Measurements from ENCODE around the gene CRAMP1. TPM values are rescaled to one million over a fixed set of nuclear protein-coding genes. Genes with fewer than 3 reads are reported as not detected.

The CRAMP1 gene
- total RNA-seq, 4 donors from 2014 or later: 9.1 to 15.5 (median 12.5) TPM

DNA sequence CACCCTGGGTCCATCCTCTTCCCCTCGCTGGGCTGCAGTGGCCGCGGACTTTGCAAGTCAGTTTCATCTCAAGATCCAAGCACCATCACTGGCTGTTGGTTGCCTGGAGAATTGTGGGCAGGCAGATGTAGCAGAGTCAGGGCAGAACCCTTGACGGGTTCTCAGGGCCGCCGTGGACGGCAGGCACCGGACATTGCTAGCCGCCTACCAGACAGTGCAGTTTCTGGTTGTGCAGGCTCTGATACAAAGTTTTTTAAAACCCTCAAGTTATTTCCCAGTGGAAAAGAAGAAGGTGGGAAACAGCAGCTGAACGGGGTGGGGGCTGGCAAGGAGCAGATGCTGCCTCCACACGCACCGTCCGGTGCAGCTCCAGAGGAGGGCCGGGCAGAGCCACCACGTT, 97.2 kb downstream of the CRAMP1 start:
- intact Hi-C loops (cut with DNase I): loop anchor here (5.0 to 10.0 kb wide), 3 partner anchors 63 to 305 kb away; partner anchors contain the start of genes CRAMP1, EME2, IFT140 and MRPS34
- TF ChIP-seq POLR2AphosphoS5 (IDR thresholded peaks at IDR 0.05) (no peak), EP300 (IDR thresholded peaks at IDR 0.05) (no peak), POLR2A (IDR thresholded peaks at IDR 0.05; ENCODE audit: low read depth) (no peak)
- TF ChIP-seq, protein P1, sequence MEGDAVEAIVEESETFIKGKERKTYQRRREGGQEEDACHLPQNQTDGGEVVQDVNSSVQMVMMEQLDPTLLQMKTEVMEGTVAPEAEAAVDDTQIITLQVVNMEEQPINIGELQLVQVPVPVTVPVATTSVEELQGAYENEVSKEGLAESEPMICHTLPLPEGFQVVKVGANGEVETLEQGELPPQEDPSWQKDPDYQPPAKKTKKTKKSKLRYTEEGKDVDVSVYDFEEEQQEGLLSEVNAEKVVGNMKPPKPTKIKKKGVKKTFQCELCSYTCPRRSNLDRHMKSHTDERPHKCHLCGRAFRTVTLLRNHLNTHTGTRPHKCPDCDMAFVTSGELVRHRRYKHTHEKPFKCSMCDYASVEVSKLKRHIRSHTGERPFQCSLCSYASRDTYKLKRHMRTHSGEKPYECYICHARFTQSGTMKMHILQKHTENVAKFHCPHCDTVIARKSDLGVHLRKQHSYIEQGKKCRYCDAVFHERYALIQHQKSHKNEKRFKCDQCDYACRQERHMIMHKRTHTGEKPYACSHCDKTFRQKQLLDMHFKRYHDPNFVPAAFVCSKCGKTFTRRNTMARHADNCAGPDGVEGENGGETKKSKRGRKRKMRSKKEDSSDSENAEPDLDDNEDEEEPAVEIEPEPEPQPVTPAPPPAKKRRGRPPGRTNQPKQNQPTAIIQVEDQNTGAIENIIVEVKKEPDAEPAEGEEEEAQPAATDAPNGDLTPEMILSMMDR (IDR thresholded peaks at IDR 0.05): no peak
- H3K27ac ChIP-seq (replicated peaks in 1 of 4): peak overlapping the region in 1 of 4 donors; percentile 15
- DNase-seq (ENCODE audit: extremely low spot score): no peak
- H3K27me3 ChIP-seq: no peaks in the 10 kb centered on the region
- 85% methylated on average over 11 of the region's 15 CpGs for WGBS
- H3K4me1 ChIP-seq: peaks cover 33 to 85% (median 65%) of the 10 kb centered on the region in 4 donors
- no peak overlapping the region for H3K4me3 ChIP-seq
- H3K9me3 ChIP-seq: no peaks in the 10 kb centered on the region
- H3K36me3 ChIP-seq: peaks cover 0 to 12% (median 1%) of the 10 kb centered on the region in 4 donors

- peaks cover 36 to 79% (median 57%) of the 10 kb centered on the region in 4 donors for H3K4me1 ChIP-seq
- 90% methylated on average over 17 of the region's 17 CpGs for WGBS
- peaks cover 0 to 12% (median 1%) of the 10 kb centered on the region in 4 donors for H3K36me3 ChIP-seq
- no peak overlapping the region for H3K27ac ChIP-seq (replicated peaks in 1 of 4)
- intact Hi-C loops (cut with DNase I): no loop called here
- H3K9me3 ChIP-seq: no peaks in the 10 kb centered on the region
- no peak overlapping the region for H3K4me3 ChIP-seq
- TF ChIP-seq POLR2A (IDR thresholded peaks at IDR 0.05; ENCODE audit: low read depth): no peak
- no peak for TF ChIP-seq EP300 (IDR thresholded peaks at IDR 0.05)
- TF ChIP-seq POLR2AphosphoS5 (IDR thresholded peaks at IDR 0.05): no peak
- TF ChIP-seq, protein P1 (IDR thresholded peaks at IDR 0.05): no peak
- DNase-seq (ENCODE audit: extremely low spot score): no peak
- H3K27me3 ChIP-seq: no peaks in the 10 kb centered on the region
Measured at GRCh38 chr16:1710811-1711507, 98.8 kb downstream of the CRAMP1 start.

DNA sequence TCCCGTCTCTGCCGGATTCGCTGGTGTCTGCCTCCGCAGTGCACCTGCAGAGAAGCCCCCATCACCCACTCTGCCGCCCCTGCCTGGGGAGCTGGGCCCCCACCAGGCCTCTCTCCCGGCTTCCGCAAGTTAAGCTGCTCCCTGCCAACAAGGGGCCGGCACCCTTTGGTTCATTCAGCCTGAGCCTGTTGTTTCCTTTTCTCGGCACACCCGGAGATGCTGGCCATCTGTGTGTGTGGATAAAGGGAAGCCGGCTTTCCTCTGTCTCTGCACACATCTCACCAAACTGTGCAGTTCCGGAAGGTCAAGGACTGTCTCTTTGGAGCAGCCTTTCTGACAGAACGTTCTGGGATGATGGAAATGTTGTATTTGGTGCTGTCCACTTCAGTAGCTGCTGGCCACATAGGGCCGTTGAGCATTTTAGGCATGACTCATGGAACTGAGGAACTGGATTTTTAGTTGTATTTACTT, 100.7 kb downstream of the CRAMP1 start:
- Histone ChIP-seq H3K4me1 (peaks cover 29 to 66% (median 45%) of the 10 kb centered on the region in 4 donors), H3K36me3 (peaks cover 0 to 12% (median 1%) of the 10 kb centered on the region in 4 donors), H3K27me3 (no peaks in the 10 kb centered on the region), H3K4me3 (no peak overlapping the region), H3K9me3 (no peaks in the 10 kb centered on the region), H3K27ac (replicated peaks in 1 of 4) (peak overlapping the region in 1 of 4 donors; percentile 7)
- no peak for TF ChIP-seq POLR2AphosphoS5 (IDR thresholded peaks at IDR 0.05)
- DNase-seq (ENCODE audit: extremely low spot score): no peak
- WGBS: 77% methylated on average over 10 of the region's 14 CpGs
- intact Hi-C loops (cut with DNase I): no loop called here

- intact Hi-C loops (cut with DNase I): no loop called here
- no peak for TF ChIP-seq EP300 (IDR thresholded peaks at IDR 0.05)
- TF ChIP-seq, protein P1 (IDR thresholded peaks at IDR 0.05): no peak
- H3K9me3 ChIP-seq: no peaks in the 10 kb centered on the region
- WGBS: 73% methylated on average over 7 of the region's 7 CpGs
- peaks cover 0 to 11% (median 1%) of the 10 kb centered on the region in 4 donors for H3K36me3 ChIP-seq
- H3K4me1 ChIP-seq: peaks cover 24 to 66% (median 40%) of the 10 kb centered on the region in 4 donors
- no peak overlapping the region for H3K4me3 ChIP-seq
- H3K27ac ChIP-seq (replicated peaks in 1 of 4): peak overlapping the region in 2 of 4 donors; percentile 2 to 7
- H3K27me3 ChIP-seq: no peaks in the 10 kb centered on the region
- no peak for DNase-seq (ENCODE audit: extremely low spot score)
Measured at GRCh38 chr16:1713331-1713730, 101.2 kb downstream of the CRAMP1 start.

DNA sequence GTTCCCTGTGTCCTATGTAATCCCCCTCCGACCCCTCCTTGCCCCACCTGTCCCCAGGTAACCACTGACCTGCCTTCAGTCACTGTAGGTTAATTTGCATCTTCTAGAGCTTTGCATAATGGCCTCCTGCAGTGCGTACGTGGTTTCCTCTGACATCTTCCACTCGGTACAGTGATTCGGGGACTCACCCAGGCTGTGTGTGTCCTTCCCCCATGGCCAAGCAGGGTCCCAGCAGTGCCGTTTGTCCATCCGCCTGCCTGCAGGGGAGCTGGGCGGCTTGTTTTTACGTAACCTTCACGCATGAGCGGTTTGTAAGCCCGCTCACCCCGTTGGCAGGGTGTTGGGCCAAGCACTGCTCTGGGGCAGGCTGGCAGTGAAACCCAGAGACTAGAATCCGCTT, 101.8 kb downstream of the CRAMP1 start:
- intact Hi-C loops (cut with DNase I): no loop called here

More for the DNA sequence above, 101.8 kb downstream of the CRAMP1 start:
- no peak overlapping the region for H3K4me3 ChIP-seq
- H3K27ac ChIP-seq (replicated peaks in 1 of 4): no peak overlapping the region
- DNase-seq (ENCODE audit: extremely low spot score): no peak
- no peaks in the 10 kb centered on the region for H3K9me3 ChIP-seq
- H3K27me3 ChIP-seq: no peaks in the 10 kb centered on the region
- H3K36me3 ChIP-seq: peaks cover 0 to 5% (median 1%) of the 10 kb centered on the region in 4 donors
- peaks cover 24 to 61% (median 34%) of the 10 kb centered on the region in 4 donors for H3K4me1 ChIP-seq
- WGBS: 86% methylated on average over 8 of the region's 14 CpGs
- TF ChIP-seq, protein P1 (IDR thresholded peaks at IDR 0.05): no peak
- no peak for TF ChIP-seq POLR2AphosphoS5 (IDR thresholded peaks at IDR 0.05)
- TF ChIP-seq EP300 (IDR thresholded peaks at IDR 0.05): no peak
- TF ChIP-seq POLR2A (IDR thresholded peaks at IDR 0.05; ENCODE audit: low read depth): no peak
